Nucleus accumbens (tissue), 56 donors: ENCODE data around the gene STRIT1.
"Not testable (repeated sequence)": the region's sequence is repeated elsewhere in the genome, so short reads cannot be mapped to it uniquely, and the experiment has no call there.

Experiments used
- DNase-seq, 56 donors: peaks; one replicate each; lab custom pipeline; 2025; lab: John Stamatoyannopoulos, UW

Gene STRIT1

DNA sequence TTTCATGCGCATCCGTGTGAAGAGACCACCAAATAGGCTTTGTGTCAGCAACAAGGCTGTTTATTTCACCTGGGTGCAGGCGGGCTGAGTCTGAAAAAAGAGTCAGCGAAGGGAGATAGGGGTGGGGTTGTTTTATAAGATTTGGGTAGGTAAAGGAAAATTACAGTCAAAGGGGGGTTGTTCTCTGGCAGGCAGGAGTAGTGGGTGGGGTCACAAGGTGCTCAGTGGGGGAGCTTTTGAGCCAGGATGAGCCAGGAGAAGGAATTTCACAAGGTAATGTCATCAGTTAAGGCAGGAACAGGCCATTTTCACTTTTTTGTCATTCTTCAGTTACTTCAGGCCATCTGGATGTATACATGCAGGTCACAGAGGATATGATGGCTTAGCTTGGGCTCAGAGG lies 19.0 kb downstream of the STRIT1 start:
- not testable (repeated sequence) for DNase-seq

DNA sequence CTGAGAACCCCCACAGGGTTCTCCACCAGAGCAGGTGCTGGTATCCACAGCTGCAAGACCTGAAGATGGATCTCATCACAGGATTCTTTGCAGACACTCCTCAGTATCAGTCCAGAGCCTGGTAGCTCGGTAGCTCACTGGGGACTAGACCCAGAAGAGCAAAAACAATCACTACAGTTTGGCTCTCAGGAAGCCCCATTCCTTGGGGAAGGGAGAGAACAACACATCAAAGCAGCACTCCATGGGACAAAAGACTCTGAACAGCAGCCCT lies 22.2 kb downstream of the STRIT1 start:
- DNase-seq = no peak

DNA sequence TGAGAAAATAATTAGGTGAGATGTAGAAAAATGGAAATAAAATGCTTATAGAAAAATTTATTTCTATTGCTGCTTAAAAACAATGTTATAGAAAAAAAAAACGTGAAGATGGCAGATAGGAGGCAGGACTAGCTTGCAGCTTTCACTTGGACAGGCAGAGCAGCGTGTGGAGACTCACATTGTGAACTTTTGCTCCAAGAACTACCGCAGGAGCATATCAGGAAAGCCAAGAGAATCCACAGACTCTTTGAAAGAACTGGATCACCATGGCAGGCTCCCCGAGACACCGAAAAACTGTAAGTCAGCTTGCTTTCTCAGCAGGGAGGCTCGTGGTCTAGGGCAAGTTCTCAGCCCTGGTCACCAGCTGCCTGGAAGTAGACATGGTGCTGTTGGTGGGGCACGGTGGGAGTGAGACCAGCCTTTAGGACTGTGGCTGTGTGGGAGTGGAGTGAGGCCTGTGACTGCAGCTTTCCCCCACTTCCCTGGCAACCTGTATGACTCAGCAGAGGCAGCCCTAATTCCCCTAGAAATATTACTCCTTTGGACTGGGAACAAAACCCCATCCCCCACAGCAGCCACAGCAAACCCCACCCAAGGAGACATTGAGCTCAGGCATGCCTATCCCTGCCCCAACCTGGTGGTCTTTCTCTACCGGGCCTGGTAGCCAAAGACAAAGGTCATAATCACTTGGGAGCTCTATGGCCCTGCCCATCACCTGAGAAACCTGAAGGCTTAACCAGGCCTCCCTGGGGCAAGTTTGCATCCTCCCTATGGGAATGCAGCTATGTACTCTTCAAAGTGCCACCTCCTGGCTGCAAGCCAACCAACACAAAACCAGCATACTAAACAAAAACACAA lies 22.8 kb downstream of the STRIT1 start:
- DNase-seq = no peak

DNA sequence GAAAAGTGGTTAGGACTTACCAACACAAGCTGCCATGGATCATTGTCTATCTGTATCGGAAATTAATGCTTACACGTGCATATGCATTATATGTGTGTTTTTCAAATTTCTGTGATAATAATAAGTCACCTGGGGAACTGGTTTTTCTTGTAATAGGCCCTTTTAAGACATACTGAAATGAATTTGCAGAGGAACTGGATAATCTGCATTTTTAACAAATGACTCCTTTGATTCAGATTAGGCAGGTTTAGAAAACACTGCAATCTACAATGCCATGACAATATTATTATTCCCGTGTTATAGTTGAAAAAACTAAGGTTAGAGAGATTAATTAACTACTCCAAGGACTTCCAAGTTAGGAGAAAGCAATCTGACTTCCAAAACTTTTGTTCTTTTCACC lies 23.4 kb downstream of the STRIT1 start:
- no peak for DNase-seq

DNA sequence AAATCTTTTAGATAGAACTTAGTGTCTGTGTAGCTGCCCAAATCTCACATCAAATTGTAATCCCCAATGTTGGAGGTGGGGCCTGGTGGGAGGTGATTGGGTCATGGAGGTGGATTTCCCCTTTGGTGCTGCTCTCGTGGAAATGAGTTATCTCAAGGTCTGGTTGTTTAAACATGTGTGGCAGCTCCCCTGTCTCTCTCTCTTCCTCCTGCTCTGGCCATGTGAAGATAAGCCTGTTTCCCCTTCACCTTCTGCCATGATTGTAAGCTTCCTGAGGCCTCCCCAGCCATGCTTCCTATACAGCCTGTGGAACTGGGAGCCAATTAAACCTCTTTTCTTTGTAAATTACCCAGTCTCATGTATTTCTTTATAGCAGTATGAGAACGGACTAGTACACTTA lies 30.6 kb downstream of the STRIT1 start:
- DNase-seq = not testable (repeated sequence)

DNA sequence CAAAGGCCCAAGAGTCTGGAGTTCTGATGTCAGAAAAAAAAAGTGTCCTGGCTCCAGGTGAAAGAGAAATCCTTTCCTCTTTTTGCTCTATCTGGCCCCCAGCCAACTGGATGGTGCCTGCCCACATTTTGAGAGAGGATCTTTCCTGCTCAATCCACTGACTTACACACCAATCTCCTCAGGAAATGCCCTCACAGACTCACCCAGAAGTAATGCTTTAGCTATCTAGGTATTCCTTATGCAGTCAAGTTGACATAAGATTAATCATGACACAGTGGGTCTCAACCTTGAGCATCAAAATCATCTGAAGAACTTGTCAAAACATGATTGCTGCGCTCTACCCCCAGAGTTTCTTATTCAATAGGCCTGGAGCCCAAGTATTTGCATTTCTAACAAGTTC lies 31.2 kb downstream of the STRIT1 start:
- DNase-seq = no peak

DNA sequence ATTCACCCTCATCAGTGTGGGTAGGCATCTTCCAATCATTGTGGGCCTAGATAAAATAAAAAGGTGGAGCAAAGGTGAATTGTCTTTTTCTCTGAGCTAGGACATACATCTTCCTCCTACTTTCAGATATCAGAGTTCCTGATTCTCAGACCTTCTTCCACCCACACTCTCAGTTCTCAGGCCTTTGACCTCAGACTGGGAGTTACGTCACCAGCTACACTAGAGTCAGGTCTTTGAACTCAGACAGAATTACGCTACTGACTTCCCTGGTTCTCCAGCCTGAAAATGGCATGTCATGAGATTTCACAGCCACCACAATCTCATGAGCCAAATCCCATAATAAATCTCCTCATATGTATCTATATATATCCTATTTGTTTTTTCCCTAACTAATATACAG lies 39.0 kb downstream of the STRIT1 start:
- no peak for DNase-seq

DNA sequence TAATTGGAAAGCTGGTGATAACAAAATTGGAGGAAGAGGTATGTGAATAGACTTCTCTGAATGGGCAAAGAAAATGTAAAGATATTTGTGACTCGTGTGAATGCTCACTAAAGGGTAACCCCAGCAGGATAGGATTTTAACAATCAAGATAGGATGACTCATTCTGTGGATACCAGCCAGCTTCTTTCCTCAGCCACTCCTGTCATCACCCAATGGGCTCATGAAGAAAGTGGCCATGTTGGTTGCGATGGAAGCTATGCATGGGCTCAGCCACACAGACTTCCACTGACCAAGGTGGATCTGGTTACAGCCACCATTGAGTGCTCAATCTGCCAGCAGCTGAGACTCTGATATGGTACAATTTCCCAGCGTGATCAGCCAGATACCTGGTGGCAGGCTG lies 40.9 kb downstream of the STRIT1 start:
- DNase-seq = no peak

DNA sequence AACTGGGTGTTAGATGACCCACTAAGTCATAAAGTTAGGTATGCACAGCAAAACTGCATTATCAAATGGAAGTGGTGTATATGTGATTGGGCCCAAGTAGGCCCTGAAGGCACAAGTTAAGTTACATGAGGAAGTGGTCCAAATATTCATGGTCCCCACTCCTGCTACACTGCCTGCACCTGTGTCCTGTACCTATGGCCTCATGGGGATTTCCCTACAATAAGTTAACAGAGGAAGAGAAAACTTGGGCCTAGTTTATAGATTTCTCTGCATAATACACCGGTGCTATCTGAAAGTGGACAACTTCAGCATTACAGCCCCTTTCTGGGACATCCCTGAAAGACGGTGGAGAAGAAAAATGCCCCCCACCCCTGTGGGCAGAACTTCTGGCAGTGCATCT lies 41.5 kb downstream of the STRIT1 start:
- DNase-seq = no peak

DNA sequence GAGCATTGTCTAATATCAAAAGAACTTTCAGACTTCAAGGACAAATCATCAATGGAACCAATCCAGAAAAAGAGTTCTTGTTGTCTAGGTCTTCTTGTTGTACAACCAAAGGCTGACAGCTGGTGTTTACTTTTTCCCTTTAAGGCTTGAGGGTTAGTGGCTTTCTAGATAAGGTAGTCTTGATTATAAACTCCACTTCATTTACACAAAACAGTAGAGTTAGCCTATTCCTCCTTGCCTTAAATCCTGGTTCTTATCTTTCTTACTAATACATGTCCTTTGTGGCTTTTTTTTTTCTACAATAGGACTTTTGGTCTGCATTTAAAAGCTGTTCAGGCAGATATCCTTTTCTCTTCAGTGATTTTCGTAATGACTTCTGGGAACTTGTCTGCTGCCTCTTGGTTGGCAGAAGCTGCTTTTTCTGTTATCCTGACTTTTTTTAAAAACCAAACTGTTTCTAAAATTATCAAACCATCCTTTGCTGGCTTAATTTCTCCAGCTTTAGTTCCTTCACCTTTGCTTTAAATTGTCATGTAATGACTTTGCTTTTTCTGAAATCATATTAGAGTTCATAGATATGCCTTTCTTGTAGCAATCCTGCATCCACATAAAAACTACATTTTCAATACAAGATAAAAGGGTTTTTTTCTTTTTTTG lies 44.8 kb downstream of the STRIT1 start:
- DNase-seq = no peak

DNA sequence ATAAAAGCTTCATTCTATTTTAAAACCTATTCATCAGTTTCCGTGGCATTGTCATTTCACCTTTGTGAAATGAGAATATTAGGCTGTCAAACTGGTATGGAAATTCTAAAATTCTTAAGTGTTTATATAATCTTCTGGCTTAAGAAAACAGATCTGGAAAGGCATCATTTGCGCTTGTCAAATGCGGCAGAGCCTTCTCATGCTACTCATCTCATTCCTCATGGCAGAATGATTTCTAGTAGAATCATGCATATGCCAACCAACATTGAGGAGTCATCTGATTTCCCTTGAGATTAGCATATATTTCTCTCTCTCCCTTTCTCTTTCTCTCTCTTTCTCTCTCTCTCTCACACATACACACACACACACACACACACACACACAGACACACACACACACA lies 48.8 kb downstream of the STRIT1 start:
- DNase-seq = no peak

DNA sequence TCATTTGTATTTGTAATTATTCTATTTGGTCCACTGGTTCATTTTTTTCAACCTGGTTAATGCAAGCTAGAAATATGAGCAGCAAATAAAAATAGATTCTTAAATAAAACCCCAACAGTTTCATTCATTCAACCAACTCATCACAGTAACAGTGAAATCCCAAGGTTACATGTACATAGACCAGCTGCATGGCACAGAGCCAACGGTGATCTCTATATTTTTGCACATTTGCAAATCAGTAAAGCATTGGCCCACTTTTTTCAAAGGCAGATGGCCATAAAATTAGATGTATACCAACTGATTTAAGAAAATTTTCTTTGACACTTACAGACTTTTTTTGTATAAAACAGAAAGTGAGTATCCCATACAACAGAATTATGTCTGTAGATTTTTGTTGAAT lies 49.3 kb downstream of the STRIT1 start:
- no peak for DNase-seq

DNA sequence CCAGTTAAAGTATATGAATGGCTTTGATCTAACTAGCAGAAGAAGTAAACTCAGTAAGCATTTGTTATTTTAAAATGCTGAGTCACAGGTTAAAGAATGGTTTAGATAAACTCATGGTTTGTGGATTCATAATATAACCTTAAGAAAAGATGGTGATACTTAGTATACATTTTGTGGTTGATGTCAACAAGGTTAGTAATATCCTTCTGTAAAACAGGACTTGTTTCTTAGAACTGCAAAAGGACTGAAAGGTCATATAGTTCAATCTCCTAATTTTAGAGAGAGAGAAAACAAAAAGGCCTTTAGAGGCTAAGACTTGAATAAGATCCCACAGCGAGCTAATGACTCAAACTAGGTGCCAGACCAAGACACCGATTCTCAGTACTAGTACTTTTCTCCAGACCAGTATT lies 50.0 kb downstream of the STRIT1 start:
- no peak for DNase-seq

DNA sequence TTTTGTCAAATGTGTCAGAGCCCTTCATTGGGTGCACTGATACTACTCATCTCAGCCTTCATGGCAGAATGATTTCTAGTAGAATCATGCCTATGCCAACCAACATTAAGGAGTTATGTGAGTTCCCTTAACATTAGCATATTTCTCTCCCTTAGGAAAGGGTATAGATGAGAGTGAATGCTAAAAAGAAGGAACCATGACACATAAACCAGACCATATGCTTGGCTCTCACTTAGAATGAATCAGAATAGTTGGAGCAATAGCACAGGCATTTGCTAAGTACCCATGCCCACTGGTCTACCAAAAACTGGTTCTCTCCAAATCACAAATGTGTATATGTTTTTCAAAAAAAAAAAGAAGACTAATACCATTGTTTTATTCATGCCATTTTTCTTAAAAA lies 51.1 kb downstream of the STRIT1 start:
- DNase-seq = no peak

DNA sequence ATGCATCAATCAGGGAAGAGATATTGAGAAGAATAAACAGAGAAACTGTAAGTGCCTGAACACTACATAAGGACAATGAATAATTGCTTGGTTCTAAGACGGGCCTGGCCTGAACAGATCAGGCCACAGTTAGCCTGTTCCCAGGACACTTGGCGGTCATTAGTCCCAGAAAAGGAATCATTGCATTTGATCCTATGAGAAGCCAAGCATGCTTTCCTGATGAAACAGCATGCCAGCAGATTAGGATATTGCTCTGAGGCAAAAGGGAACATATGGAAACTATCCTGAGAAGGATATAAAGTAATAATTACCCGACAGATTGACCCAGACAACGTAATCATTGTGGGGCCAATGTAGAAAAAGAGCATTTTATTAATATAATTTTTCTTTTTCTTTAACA lies 51.9 kb downstream of the STRIT1 start:
- DNase-seq = no peak
